Measurements from ENCODE around the gene ETHE1.

Gene ETHE1

DNA sequence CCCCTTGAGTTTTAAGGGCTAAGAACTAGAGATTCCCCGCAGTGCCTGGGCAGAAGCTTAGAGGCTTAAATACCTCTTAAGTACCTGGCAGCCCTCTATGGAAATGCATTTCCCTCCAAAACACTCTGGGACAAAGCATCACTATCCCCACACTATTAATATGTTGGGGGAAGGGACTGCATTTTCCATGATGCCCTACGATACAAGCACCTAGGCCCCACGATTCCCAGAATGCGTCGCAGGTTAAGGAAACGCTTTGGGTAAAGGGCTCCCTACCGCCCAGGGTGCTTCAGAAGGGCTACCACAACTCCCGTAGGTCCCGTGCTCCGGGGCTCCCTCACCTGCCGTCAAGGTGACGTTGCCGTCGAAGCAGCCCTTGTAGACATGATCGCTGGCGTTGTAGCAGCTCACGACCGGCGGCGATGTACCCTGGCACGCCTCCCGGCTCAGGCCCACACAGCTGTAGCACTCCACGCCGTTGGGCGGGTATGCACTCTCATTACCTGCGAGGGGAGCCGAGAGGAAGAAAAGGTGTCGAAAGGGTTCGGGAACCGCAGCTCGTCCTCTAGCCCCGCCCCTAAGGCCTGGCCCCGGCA lies 64.1 kb downstream of the ETHE1 start:
- no peak for TF ChIP-seq GATA2 (IDR thresholded peaks at IDR 0.05; ENCODE audit: low read depth, low read length)
- no peak for TF ChIP-seq GATA3 (IDR thresholded peaks at IDR 0.05; ENCODE audit: low read depth, low read length)

DNA sequence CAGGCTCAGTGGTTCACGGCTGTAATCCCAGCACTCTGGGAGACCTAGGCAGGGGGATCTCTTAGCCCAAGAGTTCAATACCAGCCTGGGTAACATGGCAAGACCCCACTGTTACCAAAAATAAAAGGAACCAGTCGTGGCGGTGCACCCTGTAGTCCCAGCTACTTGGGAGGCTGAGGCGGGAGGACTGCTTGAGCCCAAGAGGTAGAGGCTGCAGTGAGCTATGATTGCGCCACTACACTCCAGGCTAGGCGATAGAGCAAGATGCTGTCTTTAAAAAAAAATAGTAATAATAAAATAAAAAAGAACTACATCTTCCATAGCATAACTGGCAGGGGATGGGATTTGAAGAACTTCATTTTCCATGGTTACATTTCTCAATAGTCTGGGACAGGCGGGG lies 64.6 kb downstream of the ETHE1 start:
- no peak for TF ChIP-seq GATA2 (IDR thresholded peaks at IDR 0.05; ENCODE audit: low read depth, low read length)
- TF ChIP-seq GATA3 (IDR thresholded peaks at IDR 0.05; ENCODE audit: low read depth, low read length) = no peak

DNA sequence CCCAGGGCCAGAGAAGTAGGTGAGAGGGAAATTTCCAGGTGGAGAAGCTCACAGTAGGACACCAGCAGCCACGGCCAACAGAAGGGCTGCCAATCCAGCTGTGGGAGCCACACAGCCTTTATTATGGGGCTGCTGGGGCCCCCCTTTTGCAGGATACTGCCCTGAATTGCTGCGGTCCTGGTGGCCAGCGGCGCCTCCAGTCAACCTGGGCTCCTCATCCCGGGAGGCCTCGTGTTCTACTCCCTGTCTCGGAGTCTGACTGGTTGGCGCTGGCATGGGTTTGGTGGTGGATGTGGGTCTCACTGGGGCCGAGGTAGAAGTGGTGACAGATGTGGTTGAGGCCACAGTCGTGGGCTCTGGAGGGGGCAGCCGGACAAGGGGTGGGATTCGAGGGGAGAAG lies 65.7 kb downstream of the ETHE1 start:
- TF ChIP-seq GATA2 (IDR thresholded peaks at IDR 0.05; ENCODE audit: low read depth, low read length) (no peak), GATA3 (IDR thresholded peaks at IDR 0.05; ENCODE audit: low read depth, low read length) (no peak)

DNA sequence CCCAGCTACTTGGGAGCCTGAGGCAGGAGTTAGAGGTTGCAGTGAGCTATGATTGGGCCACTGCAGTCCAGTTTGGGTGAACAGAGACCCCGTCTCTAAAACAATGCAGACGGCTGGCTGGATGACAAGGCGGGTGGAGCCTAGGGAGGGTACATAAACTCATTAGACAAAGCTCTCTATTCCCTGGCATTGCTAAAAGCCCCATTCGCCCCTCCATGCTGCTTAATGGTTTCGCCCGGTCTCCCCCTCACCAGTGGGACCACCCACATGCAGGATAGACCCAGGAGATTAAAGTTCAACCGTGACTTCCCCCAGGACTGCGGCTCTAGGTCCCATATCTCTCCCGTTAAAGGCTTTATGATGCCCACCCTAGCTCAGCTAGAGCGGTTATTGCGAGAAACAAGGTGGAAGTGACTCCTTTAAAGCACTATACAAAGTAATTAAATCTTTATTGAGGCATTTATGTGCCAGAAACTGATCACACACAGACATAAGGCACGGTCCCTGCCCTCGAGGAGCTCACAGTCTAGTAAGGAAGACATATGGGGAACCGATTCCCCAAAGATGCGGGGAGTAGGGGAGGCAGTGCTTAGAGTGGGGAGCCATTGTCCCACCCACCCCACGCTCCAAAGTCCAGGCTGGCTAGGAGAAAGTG lies 66.5 kb downstream of the ETHE1 start:
- TF ChIP-seq GATA3 (IDR thresholded peaks at IDR 0.05; ENCODE audit: low read depth, low read length) = no peak
- no peak for TF ChIP-seq GATA2 (IDR thresholded peaks at IDR 0.05; ENCODE audit: low read depth, low read length)

DNA sequence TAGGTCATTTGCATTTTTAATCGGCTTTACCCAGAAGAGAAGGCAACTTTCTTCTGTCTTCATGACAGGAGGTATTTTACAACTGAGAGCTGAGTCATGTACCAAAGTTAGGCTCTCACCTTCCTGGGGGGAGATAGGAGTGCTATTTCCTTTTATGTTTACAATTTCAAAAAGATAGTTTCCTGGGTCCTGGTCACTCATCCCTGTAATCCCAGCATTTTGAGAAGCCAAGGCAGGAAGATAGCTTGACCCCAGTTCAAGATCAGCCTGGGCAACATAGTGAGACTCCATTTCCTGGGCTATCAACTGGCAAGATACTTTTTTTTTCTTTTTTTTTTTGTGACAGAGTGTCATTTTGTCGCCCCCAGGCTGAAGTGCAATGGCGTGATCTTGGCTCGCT lies 69.2 kb downstream of the ETHE1 start:
- TF ChIP-seq GATA2 (IDR thresholded peaks at IDR 0.05; ENCODE audit: low read depth, low read length) (no peak), GATA3 (IDR thresholded peaks at IDR 0.05; ENCODE audit: low read depth, low read length) (no peak)

All from SH-SY5Y (cell line).